CD4-positive, alpha-beta memory T cell (primary cell): Measurements from ENCODE around the gene CDR2. TPM values are rescaled to one million over a fixed set of nuclear protein-coding genes. Genes with fewer than 3 reads are reported as not detected.
"Not testable (repeated sequence)": the region's sequence is repeated elsewhere in the genome, so short reads cannot be mapped to it uniquely, and the experiment has no call there.

Experiments
- CTCF ChIA-PET: fragments of 350-600 bp; sonication (Branson Sonifier 250); formaldehyde crosslinking; loops from one replicate; lab custom pipeline; 2021; ENCODE audit warnings: inconsistent platforms; ENCODE audit not compliant: partially characterized antibody; lab: Charles Lee
- POLR2A ChIA-PET: fragments of 350-600 bp; sonication (Branson Sonifier 250); formaldehyde crosslinking; loops from one replicate; lab custom pipeline; 2021; ENCODE audit not compliant: partially characterized antibody; lab: Charles Lee
- DNase-seq, 5 donors: peaks; one replicate each; pipeline versions ENCODE4 v3.0.0 to v3.0.0-alpha.2; 2020 to 2022; ENCODE audit warnings: mixed read lengths in 1 of 5
- H3K27ac ChIP-seq: one replicate; pipeline ENCODE4 v1.7.0; 2013; ENCODE audit warnings: low read depth, low read length
- H3K27me3 ChIP-seq: 2 replicates; pipeline ENCODE4 v1.7.0; 2013; ENCODE audit warnings: mild to moderate bottlenecking, low read length, moderate library complexity; ENCODE audit not compliant: insufficient read depth
- H3K36me3 ChIP-seq: 2 replicates; pipeline ENCODE4 v1.7.0; 2013; ENCODE audit warnings: mild to moderate bottlenecking, low read length, moderate library complexity; ENCODE audit not compliant: insufficient read depth
- H3K4me1 ChIP-seq: 2 replicates; pipeline ENCODE4 v1.7.0; 2013; ENCODE audit warnings: mild to moderate bottlenecking, low read length, moderate library complexity; ENCODE audit not compliant: insufficient read depth
- H3K4me3 ChIP-seq, 2 donors: one replicate each; pipeline ENCODE4 v1.7.0; 2013; ENCODE audit warnings: low read length in 2 of 2, mild to moderate bottlenecking in 1 of 2
- H3K9me3 ChIP-seq, 2 donors: one replicate each; pipeline ENCODE4 v1.7.0; 2013; ENCODE audit warnings: low read length in 2 of 2, control low read depth in 1 of 2; ENCODE audit not compliant: control insufficient read depth in 1 of 2
- H3K27ac Mint-ChIP-seq, 7 donors: one replicate each; pipeline ENCODE4 v1.8.0; 2020 to 2021; ENCODE audit warnings: mixed read lengths in 7 of 7, mild to moderate bottlenecking in 6 of 7, inconsistent platforms in 3 of 7, moderate library complexity in 3 of 7
- H3K27me3 Mint-ChIP-seq, 2 donors: one replicate each; pipeline ENCODE4 v1.8.0; 2020 to 2021; ENCODE audit warnings: mixed read lengths in 2 of 2
- H3K36me3 Mint-ChIP-seq, 2 donors: one replicate each; pipeline ENCODE4 v1.8.0; 2020 to 2021; ENCODE audit warnings: mixed read lengths in 2 of 2, inconsistent platforms in 1 of 2, mild to moderate bottlenecking in 1 of 2
- H3K4me1 Mint-ChIP-seq, 4 donors: one replicate each; pipeline ENCODE4 v1.8.0; 2020 to 2021; ENCODE audit warnings: mixed read lengths in 4 of 4, mild to moderate bottlenecking in 1 of 4
- H3K4me3 Mint-ChIP-seq, 8 donors: one replicate each; pipeline ENCODE4 v1.8.0; 2020 to 2021; ENCODE audit warnings: mixed read lengths in 8 of 8, mild to moderate bottlenecking in 7 of 8, moderate library complexity in 6 of 8, inconsistent platforms in 3 of 8
- H3K9me3 Mint-ChIP-seq, 8 donors: one replicate each; pipeline ENCODE4 v1.8.0; 2020 to 2021; ENCODE audit warnings: mixed read lengths in 8 of 8, mild to moderate bottlenecking in 5 of 8, inconsistent platforms in 3 of 8, moderate library complexity in 1 of 8
- intact Hi-C: fragments of 100-400 bp; cut with micrococcal nuclease; formaldehyde crosslinking; loops from one replicate; pipeline ENCODE4 v1.15.1; 2023
- polyA plus RNA-seq, 2 donors: library from polyadenylated mRNA; unstranded; fragments of 300-500 nt; fragmentation: Illumina TruSeq; gene quantifications; one replicate each; pipeline ENCODE4 v1.2.3, GENCODE V29; 2021
- total RNA-seq, 2 experiments: library from RNA; stranded (reverse); gene quantifications; one replicate each; pipeline ENCODE4 v1.2.3, GENCODE V29; 2021

The CDR2 gene
- total and polyA plus RNA-seq, 4 experiments from 2014 or later, result 57.9 to 99.3 (median 95.0) TPM

DNA sequence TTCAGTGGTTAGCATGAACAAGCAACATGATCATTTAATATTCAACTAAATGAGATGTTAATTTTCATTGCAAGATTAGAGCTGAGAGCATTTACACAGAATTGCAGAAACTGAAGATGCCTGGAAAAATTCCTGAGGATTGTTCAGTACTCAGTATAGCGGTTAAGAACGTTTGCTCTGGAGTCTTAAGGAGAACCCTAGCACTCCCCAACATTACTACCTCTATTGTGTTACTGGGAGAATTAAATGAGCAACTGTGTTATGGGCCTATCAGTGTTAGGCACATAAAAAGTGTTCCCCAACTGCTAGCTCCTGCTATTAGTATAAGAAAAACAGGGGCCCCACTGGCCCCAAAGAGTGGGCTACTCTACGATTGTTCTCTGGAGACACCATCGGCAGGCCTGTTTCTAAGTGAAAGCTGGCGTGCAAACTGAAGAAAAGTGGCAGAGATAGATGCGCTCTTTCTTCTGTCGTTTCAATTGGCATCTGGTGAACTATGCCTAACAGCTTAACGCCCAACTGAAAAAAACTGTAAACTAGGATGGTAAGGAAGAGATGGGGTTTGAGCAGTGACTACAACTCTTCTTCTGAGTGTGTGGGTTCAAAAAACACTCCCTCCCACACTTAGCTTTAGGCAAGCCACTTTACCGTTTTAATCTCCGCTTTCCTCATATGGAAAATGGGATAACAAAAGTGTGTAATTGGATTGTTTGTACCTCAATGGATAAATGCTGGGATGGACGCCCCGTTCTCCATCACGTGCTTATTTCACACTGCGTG lies 1.3 kb downstream of the CDR2 start:
- Mint-ChIP-seq H3K36me3 (peaks cover 15 to 39% of the 10 kb centered on the region in 2 donors), H3K27ac (peak overlapping the region; percentile 90 to 97 (median 94)), H3K4me1 (peaks cover 33 to 70% (median 51%) of the 10 kb centered on the region in 4 donors), H3K27me3 (no peaks in the 10 kb centered on the region), H3K9me3 (no peaks in the 10 kb centered on the region), H3K4me3 (peak overlapping the region; percentile 94 to 99 (median 98))
- Histone ChIP-seq H3K4me1 (peaks cover 55% of the 10 kb centered on the region), H3K4me3 (peak overlapping the region; percentile 86 to 87), H3K9me3 (no peaks in the 10 kb centered on the region), H3K36me3 (peaks cover 7% of the 10 kb centered on the region), H3K27me3 (no peaks in the 10 kb centered on the region), H3K27ac (peak overlapping the region; percentile 78)
- CTCF ChIA-PET, result interaction anchor here (0.8 to 2.8 kb wide), 10 partner anchors 11 to 73 kb away, joined by 3 to 16 read pairs (median 4); no protein-coding TSS in a partner anchor
- intact Hi-C loops, result loop anchor here (1.0 to 5.0 kb wide), 3 partner anchors 8 to 421 kb away; partner anchors contain the start of gene UQCRC2
- peak in 2 of 5 donors; percentile 22 to 25 for DNase-seq
- POLR2A ChIA-PET, result interaction anchor here (0.8 to 12.1 kb wide), 18 partner anchors 8 to 553 kb away, joined by 3 to 449 read pairs (median 6); partner anchors contain the start of gene POLR3E

GRCh38 chr16:22370038-22370820 lies 4.2 kb downstream of the CDR2 start:
- CTCF ChIA-PET, result interaction anchor here (1.1 to 1.8 kb wide), 5 partner anchors 10 to 49 kb away, joined by 3 to 8 read pairs (median 7); no protein-coding TSS in a partner anchor
- no peaks in the 10 kb centered on the region for H3K27me3 ChIP-seq
- H3K27ac Mint-ChIP-seq, result peak overlapping the region in 6 of 7 donors; percentile 50 to 91 (median 82)
- peak overlapping the region; percentile 41 to 99 (median 98) for H3K4me3 Mint-ChIP-seq
- peak overlapping the region in 1 of 2 donors; percentile 13 for H3K4me3 ChIP-seq
- H3K9me3 Mint-ChIP-seq, result no peaks in the 10 kb centered on the region
- H3K36me3 ChIP-seq, result peaks cover 7% of the 10 kb centered on the region
- H3K9me3 ChIP-seq, result no peaks in the 10 kb centered on the region
- H3K27me3 Mint-ChIP-seq, result no peaks in the 10 kb centered on the region
- H3K36me3 Mint-ChIP-seq, result peaks cover 27 to 57% of the 10 kb centered on the region in 2 donors
- H3K4me1 Mint-ChIP-seq, result peaks cover 50 to 92% (median 70%) of the 10 kb centered on the region in 4 donors
- no peak for DNase-seq
- POLR2A ChIA-PET, result interaction anchor here (0.6 to 12.1 kb wide), 6 partner anchors 17 to 179 kb away, joined by 3 to 449 read pairs (median 7); no protein-coding TSS in a partner anchor
- intact Hi-C loops, result loop anchor here (5.0 kb wide), 2 partner anchors 33 to 418 kb away; partner anchors contain the start of gene UQCRC2
- peaks cover 80% of the 10 kb centered on the region for H3K4me1 ChIP-seq
- no peak overlapping the region for H3K27ac ChIP-seq

- Mint-ChIP-seq H3K27ac (peak overlapping the region; percentile 56 to 91 (median 77)), H3K4me3 (peak overlapping the region; percentile 31 to 99 (median 60)), H3K9me3 (no peaks in the 10 kb centered on the region), H3K4me1 (peaks cover 55 to 92% (median 72%) of the 10 kb centered on the region in 4 donors), H3K36me3 (peaks cover 36 to 62% of the 10 kb centered on the region in 2 donors), H3K27me3 (no peaks in the 10 kb centered on the region)
- POLR2A ChIA-PET, result interaction anchor here (0.6 to 12.1 kb wide), 6 partner anchors 16 to 178 kb away, joined by 3 to 449 read pairs (median 7); no protein-coding TSS in a partner anchor
- CTCF ChIA-PET, result interaction anchor here (1.1 to 1.8 kb wide), 5 partner anchors 9 to 48 kb away, joined by 3 to 8 read pairs (median 7); no protein-coding TSS in a partner anchor
- H3K27me3 ChIP-seq, result no peaks in the 10 kb centered on the region
- DNase-seq, result peak in 4 of 5 donors; percentile 25 to 42 (median 36)
- intact Hi-C loops, result no loop called here
- H3K4me3 ChIP-seq, result no peak overlapping the region
- H3K27ac ChIP-seq, result peak overlapping the region; percentile 18
- H3K36me3 ChIP-seq, result peaks cover 14% of the 10 kb centered on the region
- no peaks in the 10 kb centered on the region for H3K9me3 ChIP-seq
- H3K4me1 ChIP-seq, result peaks cover 85% of the 10 kb centered on the region
Measured at GRCh38 chr16:22369221-22369811, 5.1 kb downstream of the CDR2 start.

DNA sequence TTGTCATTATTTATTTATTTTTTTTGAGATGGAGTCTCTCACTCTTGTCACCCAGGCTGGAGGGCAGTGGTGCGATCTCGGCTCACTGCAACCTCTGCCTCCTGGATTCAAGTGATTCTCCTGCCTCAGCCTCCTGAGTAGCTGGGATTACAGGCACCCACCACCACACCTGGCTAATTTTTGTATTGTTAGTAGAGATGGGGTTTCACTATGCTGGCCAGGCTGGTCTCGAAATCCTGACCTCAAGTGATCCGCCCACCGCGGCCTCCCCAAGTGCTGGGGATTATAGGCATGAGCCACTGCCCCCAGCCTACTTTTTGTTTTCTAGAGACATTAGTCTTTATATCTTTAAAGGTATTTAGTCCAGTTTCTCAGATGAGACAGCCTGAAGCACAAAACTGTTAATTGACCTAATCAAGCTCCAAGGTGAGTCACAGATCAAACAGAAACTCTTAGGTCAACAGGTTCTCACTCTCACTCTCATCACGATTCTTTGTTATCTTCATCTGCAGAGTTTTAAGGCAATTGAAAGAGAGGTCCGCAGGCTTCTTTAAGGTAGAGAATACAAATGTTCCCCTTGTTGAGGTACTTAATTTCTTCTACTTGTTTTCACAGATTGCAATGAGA lies 6.1 kb downstream of the CDR2 start:
- H3K9me3 Mint-ChIP-seq, H3K27ac ChIP-seq, CTCF ChIA-PET, H3K27me3 Mint-ChIP-seq, H3K4me3 ChIP-seq, H3K27me3 ChIP-seq, DNase-seq, H3K9me3 ChIP-seq, intact Hi-C loops: not testable (repeated sequence)
- Histone ChIP-seq H3K36me3 (peaks cover 24% of the 10 kb centered on the region), H3K4me1 (peaks cover 89% of the 10 kb centered on the region)
- POLR2A ChIA-PET, result interaction anchor here (12.1 kb wide), 1 partner anchor 15 kb away, joined by 449 read pairs; no protein-coding TSS in a partner anchor
- H3K4me3 Mint-ChIP-seq, result peak overlapping the region in 4 of 8 donors; percentile 8 to 99 (median 38)
- H3K4me1 Mint-ChIP-seq, result peaks cover 61 to 95% (median 78%) of the 10 kb centered on the region in 4 donors
- H3K27ac Mint-ChIP-seq, result peak overlapping the region in 4 of 7 donors; percentile 41 to 91 (median 62)
- H3K36me3 Mint-ChIP-seq, result peaks cover 45 to 66% of the 10 kb centered on the region in 2 donors

- H3K4me1 ChIP-seq, result peaks cover 88% of the 10 kb centered on the region
- Mint-ChIP-seq H3K27ac (peak overlapping the region in 6 of 7 donors; percentile 10 to 84 (median 61)), H3K36me3 (peaks cover 57 to 67% of the 10 kb centered on the region in 2 donors), H3K4me3 (peak overlapping the region in 6 of 8 donors; percentile 37 to 59 (median 57)), H3K27me3 (no peaks in the 10 kb centered on the region), H3K4me1 (peaks cover 58 to 95% (median 76%) of the 10 kb centered on the region in 4 donors), H3K9me3 (no peaks in the 10 kb centered on the region)
- no peak for DNase-seq
- no peaks in the 10 kb centered on the region for H3K9me3 ChIP-seq
- no peak overlapping the region for H3K27ac ChIP-seq
- H3K27me3 ChIP-seq, result no peaks in the 10 kb centered on the region
- no peak overlapping the region for H3K4me3 ChIP-seq
- intact Hi-C loops, result no loop called here
- ChIA-PET CTCF (no interaction called here), POLR2A (interaction anchor here (0.8 to 12.1 kb wide), 4 partner anchors 9 to 39 kb away, joined by 3 to 449 read pairs (median 3); no protein-coding TSS in a partner anchor)
- peaks cover 34% of the 10 kb centered on the region for H3K36me3 ChIP-seq
Measured at GRCh38 chr16:22366889-22367288, 7.5 kb downstream of the CDR2 start.

DNA sequence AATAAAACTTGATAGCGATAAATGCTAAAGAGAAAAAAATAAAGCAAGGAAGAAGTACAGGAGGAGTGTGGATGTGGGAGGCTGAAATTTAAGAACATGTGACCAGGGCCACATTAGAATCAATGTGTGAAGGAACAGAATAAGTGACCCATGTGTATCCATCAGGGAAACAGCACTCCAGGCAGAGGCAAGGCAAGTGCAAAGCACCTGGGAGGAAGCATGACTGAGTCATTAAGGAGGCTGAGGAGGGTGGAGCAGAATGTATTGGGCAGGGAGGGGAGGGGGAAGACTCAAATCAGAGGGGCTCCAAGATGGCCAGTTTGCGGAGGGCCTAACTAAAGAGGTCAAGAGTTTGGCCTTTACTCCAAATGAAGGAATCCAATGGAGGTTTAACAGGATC lies 8.0 kb downstream of the CDR2 start:
- H3K4me1 Mint-ChIP-seq, result peaks cover 56 to 93% (median 74%) of the 10 kb centered on the region in 4 donors
- H3K9me3 Mint-ChIP-seq, result no peaks in the 10 kb centered on the region
- H3K27me3 Mint-ChIP-seq, result no peaks in the 10 kb centered on the region
- DNase-seq, result no peak
- no peak overlapping the region for H3K4me3 ChIP-seq
- H3K4me1 ChIP-seq, result peaks cover 88% of the 10 kb centered on the region
- H3K27ac Mint-ChIP-seq, result peak overlapping the region in 5 of 7 donors; percentile 53 to 92 (median 65)
- no peak overlapping the region for H3K27ac ChIP-seq
- peak overlapping the region in 5 of 8 donors; percentile 46 to 59 (median 57) for H3K4me3 Mint-ChIP-seq
- ChIA-PET POLR2A (interaction anchor here (1.1 to 12.1 kb wide), 3 partner anchors 13 to 38 kb away, joined by 3 to 449 read pairs (median 3); no protein-coding TSS in a partner anchor), CTCF (no interaction called here)
- intact Hi-C loops, result no loop called here
- peaks cover 34% of the 10 kb centered on the region for H3K36me3 ChIP-seq
- no peaks in the 10 kb centered on the region for H3K9me3 ChIP-seq
- H3K36me3 Mint-ChIP-seq, result peaks cover 55 to 65% of the 10 kb centered on the region in 2 donors
- no peaks in the 10 kb centered on the region for H3K27me3 ChIP-seq
